PC-3 (cell line): ENCODE measurements around the gene RELA. TPM values are rescaled to one million over a fixed set of nuclear protein-coding genes. Genes with fewer than 3 reads are reported as not detected.
"Not testable (repeated sequence)": the region's sequence is repeated elsewhere in the genome, so short reads cannot be mapped to it uniquely, and the experiment has no call there.

ENCODE experiments used
- ATAC-seq: fragments of 200-7000 bp; cut with Tn5 transposase; 2 replicates; pipeline ENCODE4 v1.9.1; 2020; ENCODE audit warnings: mild to moderate bottlenecking, moderate library complexity
- BruUV-seq: library from RNA; stranded (reverse); fragments of 400-500 nt; replicated peaks from 2 replicates; lab custom pipeline; 2021; lab: Mats Ljungman, UMichigan
- CTCF ChIA-PET: fragments of 300-600 bp; sonication (Branson Sonifier 250); formaldehyde crosslinking; loops from one replicate; lab custom pipeline; 2022; ENCODE audit warnings: antibody characterized with exemption; lab: Charles Lee
- POLR2A ChIA-PET: fragments of 300-600 bp; sonication (Branson Sonifier 250); formaldehyde crosslinking; loops from one replicate; lab custom pipeline; 2022; ENCODE audit warnings: antibody characterized with exemption; ENCODE audit not compliant: unreplicated experiment; lab: Charles Lee
- DNase-seq: peaks from one replicate; pipeline ENCODE4 v3.0.0-alpha.2; 2015
- H2AFZ ChIP-seq: fragments of 300-600 bp; sonication (generic); 2 replicates; pipeline ENCODE4 v1.6.0; 2016; ENCODE audit warnings: antibody characterized with exemption, low read length
- H3F3A ChIP-seq: fragments of 300-600 bp; sonication (generic); one replicate; pipeline ENCODE4 v1.6.0; 2017; ENCODE audit warnings: antibody characterized with exemption, low read length, control low read depth, mild to moderate bottlenecking; ENCODE audit not compliant: unreplicated experiment
- H3K27ac ChIP-seq: fragments of 300-600 bp; sonication (generic); 2 replicates; pipeline ENCODE4 v1.5.1; 2016; ENCODE audit warnings: mild to moderate bottlenecking, low read length
- H3K27me3 ChIP-seq: fragments of 300-600 bp; sonication (generic); 2 replicates; pipeline ENCODE4 v1.6.1; 2016; ENCODE audit warnings: low read length, mixed read lengths
- H3K36me3 ChIP-seq: fragments of 300-600 bp; sonication (generic); 2 replicates; pipeline ENCODE4 v1.6.1; 2016; ENCODE audit warnings: low read depth, mixed run types, low read length, mixed read lengths
- H3K4me1 ChIP-seq: fragments of 300-600 bp; sonication (generic); 2 replicates; pipeline ENCODE4 v1.5.1; 2016; ENCODE audit warnings: low read length; ENCODE audit not compliant: insufficient read depth
- H3K4me2 ChIP-seq: fragments of 300-600 bp; sonication (generic); 2 replicates; pipeline ENCODE4 v1.6.0; 2016; ENCODE audit warnings: low read length
- H3K4me3 ChIP-seq: fragments of 300-600 bp; sonication (generic); 2 replicates; pipeline ENCODE4 v1.5.1; 2016; ENCODE audit warnings: mild to moderate bottlenecking, low read length, mixed read lengths
- H3K79me2 ChIP-seq: fragments of 300-600 bp; sonication (generic); 2 replicates; pipeline ENCODE4 v1.6.1; 2017; ENCODE audit warnings: low read length, mixed read lengths
- H3K9ac ChIP-seq: fragments of 300-600 bp; sonication (generic); 2 replicates; pipeline ENCODE4 v1.6.0; 2016; ENCODE audit warnings: mild to moderate bottlenecking, low read length
- H3K9me2 ChIP-seq: fragments of 300-600 bp; sonication (generic); replicated peaks from 2 replicates; pipeline ENCODE4 v1.6.1; 2016; ENCODE audit warnings: mixed run types, low read length, mixed read lengths
- H3K9me3 ChIP-seq: fragments of 300-600 bp; sonication (generic); 2 replicates; pipeline ENCODE4 v1.6.1; 2016; ENCODE audit warnings: low read length, mixed read lengths
- H4K20me1 ChIP-seq: fragments of 300-600 bp; sonication (generic); 2 replicates; pipeline ENCODE4 v1.6.1; 2016; ENCODE audit warnings: low read length, mixed read lengths
- CTCF ChIP-seq: fragments of 300-600 bp; sonication (generic); conservative IDR thresholded peaks from 2 replicates; pipeline ENCODE4 v1.5.1; 2017; ENCODE audit warnings: antibody characterized with exemption, low read depth, mild to moderate bottlenecking, low read length
- EZH2 ChIP-seq: fragments of 300-600 bp; sonication (generic); IDR thresholded peaks from one replicate; pipeline ENCODE4 v1.6.1; 2017; ENCODE audit warnings: antibody characterized with exemption, mild to moderate bottlenecking, low read length; ENCODE audit not compliant: unreplicated experiment
- EZH2phosphoT487 ChIP-seq: fragments of 300-600 bp; sonication (generic); IDR thresholded peaks from 2 replicates; pipeline ENCODE4 v1.6.1; 2018; ENCODE audit warnings: mild to moderate bottlenecking, antibody characterized with exemption, low read length, borderline replicate concordance
- intact Hi-C: fragments of 100-400 bp; cut with micrococcal nuclease; formaldehyde crosslinking; loops from 2 replicates; pipeline ENCODE4 v1.9.0; 2023
- total RNA-seq: library from RNA; depleted of rRNA; stranded (reverse); fragments of >200 nt; gene quantifications from 2 replicates; pipeline ENCODE4 v1.2.3, GENCODE V29; 2014

Gene RELA
- total RNA-seq, 1 experiment from 2014 or later = 84.2 TPM

GRCh38 chr11:65706303-65706763 lies 43.6 kb upstream of the RELA start:
- peak; percentile 58 for DNase-seq
- not testable (repeated sequence) for BruUV-seq, H3K4me2 ChIP-seq

GRCh38 chr11:65703846-65704245 lies 41.1 kb upstream of the RELA start:
- H4K20me1 ChIP-seq = no peaks in the 10 kb centered on the region
- no peaks in the 10 kb centered on the region for H3K9me2 ChIP-seq
- peaks cover 9% of the 10 kb centered on the region; the same call in 1 of the 2 replicates for H3K27me3 ChIP-seq
- DNase-seq (no peak), ATAC-seq (no peak)
- H2AFZ ChIP-seq = no peak overlapping the region
- no peaks in the 10 kb centered on the region for H3F3A ChIP-seq
- ChIA-PET CTCF (interaction anchor here (0.6 kb wide), 2 partner anchors 9 to 144 kb away, joined by 3 read pairs; no protein-coding TSS in a partner anchor), POLR2A (no interaction called here)
- H3K4me1 ChIP-seq = no peaks in the 10 kb centered on the region
- H3K36me3 ChIP-seq = no peaks in the 10 kb centered on the region
- no peak overlapping the region for H3K27ac ChIP-seq
- TF ChIP-seq CTCF = no peak
- no peak for TF ChIP-seq EZH2phosphoT487
- no peak for TF ChIP-seq EZH2
- no peak overlapping the region for H3K4me2 ChIP-seq
- BruUV-seq = no TSS peak
- H3K9me3 ChIP-seq = no peaks in the 10 kb centered on the region; the same call in 1 of the 2 replicates
- intact Hi-C loops = no loop called here
- H3K79me2 ChIP-seq = no peaks in the 10 kb centered on the region
- no peak overlapping the region for H3K4me3 ChIP-seq
- no peak overlapping the region for H3K9ac ChIP-seq

More at GRCh38 chr11:65706303-65706763, 43.6 kb upstream of the RELA start:
- H3K9me3 ChIP-seq, H4K20me1 ChIP-seq, H3K79me2 ChIP-seq, H3K4me3 ChIP-seq, H3K27ac ChIP-seq, H3K9ac ChIP-seq, POLR2A ChIA-PET, H3F3A ChIP-seq, H3K4me1 ChIP-seq, H3K27me3 ChIP-seq, H3K36me3 ChIP-seq, H3K9me2 ChIP-seq, CTCF ChIA-PET: not testable (repeated sequence)
- TF ChIP-seq CTCF = peak; percentile 51; the same call in 1 of the 2 replicates
- peak overlapping the region; percentile 52; the same call in 1 of the 2 replicates for H2AFZ ChIP-seq
- ATAC-seq = peak; percentile 43; the same call in 1 of the 2 replicates
- intact Hi-C loops = loop anchor here (1.0 kb wide), 1 partner anchor 112 kb away; no protein-coding TSS in a partner anchor

- Histone ChIP-seq H3K4me1 (no peaks in the 10 kb centered on the region), H3K36me3 (no peaks in the 10 kb centered on the region), H4K20me1 (no peaks in the 10 kb centered on the region), H3F3A (no peaks in the 10 kb centered on the region), H3K27ac (no peak overlapping the region), H3K4me2 (no peak overlapping the region), H3K9me2 (no peaks in the 10 kb centered on the region), H3K9me3 (no peaks in the 10 kb centered on the region), H3K9ac (no peak overlapping the region), H3K4me3 (no peak overlapping the region), H3K79me2 (no peaks in the 10 kb centered on the region), H2AFZ (no peak overlapping the region), H3K27me3 (peaks cover 9% of the 10 kb centered on the region; the same call in 1 of the 2 replicates)
- no peak for ATAC-seq
- DNase-seq = no peak
- POLR2A ChIA-PET = no interaction called here
- TF ChIP-seq EZH2phosphoT487 (no peak), CTCF (no peak), EZH2 (no peak)
- BruUV-seq = no TSS peak
- CTCF ChIA-PET = no interaction called here
- intact Hi-C loops = no loop called here
These were observed 39.0 kb upstream of the RELA start for GRCh38 chr11:65701686-65702085.
